ENCODE measurements around the gene MTHFD2L.

GRCh38 chr4:74318276-74318675, 160.4 kb downstream of the MTHFD2L start:
- TF ChIP-seq EP300 (IDR thresholded peaks at IDR 0.05; ENCODE audit: borderline replicate concordance) (no peak), MAX (IDR thresholded peaks at IDR 0.05) (no peak), REST (IDR thresholded peaks at IDR 0.05; ENCODE audit: low read depth) (no peak), USF1 (IDR thresholded peaks at IDR 0.05) (no peak), RAD21 (IDR thresholded peaks at IDR 0.05; ENCODE audit: low read depth) (no peak), EGR1 (IDR thresholded peaks at IDR 0.05) (no peak), TEAD4 (IDR thresholded peaks at IDR 0.05) (no peak), TAF1 (IDR thresholded peaks at IDR 0.05; ENCODE audit: low read depth) (no peak), NFIC (IDR thresholded peaks at IDR 0.05) (no peak), TCF12 (IDR thresholded peaks at IDR 0.05; ENCODE audit: low read depth) (no peak), CREB1 (IDR thresholded peaks at IDR 0.05; ENCODE audit: low read depth) (no peak), FOXM1 (IDR thresholded peaks at IDR 0.05; ENCODE audit: borderline replicate concordance, low read depth) (no peak), YY1 (IDR thresholded peaks at IDR 0.05; ENCODE audit: low read depth) (no peak)

All from Ishikawa (cell line).